K562 (cell line): ENCODE data around the gene FLT1. TPM values are rescaled to one million over a fixed set of nuclear protein-coding genes. Genes with fewer than 3 reads are reported as not detected.

Experiments
- ATAC-seq: fragments of 200-7000 bp; cut with Tn5 transposase; 3 replicates; pipeline ENCODE4 v1.9.1; 2020; ENCODE audit warnings: moderate library complexity
- BruUV-seq: library from RNA; stranded (reverse); fragments of 400-500 nt; replicated peaks from 2 replicates; lab custom pipeline; 2021; lab: Mats Ljungman, UMichigan
- CTCF ChIA-PET: fragments of 300-600 bp; formaldehyde crosslinking; extraction: SDS; loops from one replicate; lab custom pipeline; 2021; ENCODE audit warnings: low intra/inter-chr PET ratio; lab: Yijun Ruan, JAX
- POLR2A ChIA-PET: fragments of 300-600, 350-650 bp; sonication (Branson Sonifier 250); formaldehyde crosslinking; extraction: SDS; loops from one replicate; lab custom pipeline; 2021; ENCODE audit warnings: antibody characterized with exemption, inconsistent platforms; lab: Yijun Ruan, JAX
- DNase-seq, 4 experiments: peaks; one replicate each; pipeline versions ENCODE4 v3.0.0 to v3.0.0-alpha.2; 2011 to 2018; ENCODE audit warnings: low spot score in 3 of 4, mixed read lengths in 3 of 4; ENCODE audit errors: extremely low read depth in 1 of 4
- FAIRE-seq: peaks from 2 replicates; lab custom pipeline; 2011; peaks lifted over from hg19 to GRCh38; lab: Jason Lieb, UNC
- H2AFZ ChIP-seq: 2 replicates; pipeline ENCODE4 v1.6.0; 2011; ENCODE audit warnings: low read depth, low read length, control low read depth, inconsistent platforms
- H3K27ac ChIP-seq: fragments of 200-600 bp; 3 replicates; pipeline ENCODE4 v1.8.0; 2011; ENCODE audit warnings: low read depth, mild to moderate bottlenecking, control low read depth, inconsistent platforms, low read length, moderate library complexity, mixed read lengths; ENCODE audit errors: extremely low read depth
- H3K27me3 ChIP-seq, 2 experiments: fragments of 300-600 bp in 1 of 2; 2 replicates in 1 of 2; 3 replicates in 1 of 2; pipeline versions ENCODE4 v1.6.0 to v1.8.0; 2011; ENCODE audit warnings: inconsistent platforms in 2 of 2, low read length in 2 of 2, mild to moderate bottlenecking in 1 of 2, mixed read lengths in 1 of 2, moderate library complexity in 1 of 2; ENCODE audit not compliant: control insufficient read depth in 2 of 2, insufficient read depth in 2 of 2
- H3K36me3 ChIP-seq: fragments of 300-600 bp; 3 replicates; pipeline ENCODE4 v1.8.0; 2011; ENCODE audit warnings: mild to moderate bottlenecking, low read length, inconsistent platforms; ENCODE audit not compliant: control insufficient read depth, insufficient read depth
- H3K4me1 ChIP-seq, 2 experiments: fragments of 200-600 bp in 1 of 2; replicated peaks in 1 of 2; 2 replicates in 1 of 2; 3 replicates in 1 of 2; pipeline versions ENCODE4 v1.5.1 to v1.8.0; 2011; ENCODE audit warnings: inconsistent platforms in 2 of 2, low read length in 2 of 2, mild to moderate bottlenecking in 1 of 2, mixed read lengths in 1 of 2, moderate library complexity in 1 of 2; ENCODE audit not compliant: control insufficient read depth in 2 of 2, insufficient read depth in 2 of 2
- H3K4me2 ChIP-seq: 2 replicates; pipeline ENCODE4 v1.6.1; 2011; ENCODE audit warnings: low read length, control low read depth, inconsistent platforms, mixed read lengths; ENCODE audit not compliant: insufficient read depth
- H3K4me3 ChIP-seq: fragments of 200-600 bp; sonication (generic), shearing (Covaris generic); 2 replicates; pipeline ENCODE4 v1.5.1; 2016; ENCODE audit warnings: control low read depth, inconsistent platforms
- H3K79me2 ChIP-seq: fragments of 200-600 bp; 3 replicates; pipeline ENCODE4 v1.8.0; 2011; ENCODE audit warnings: low read length, inconsistent platforms; ENCODE audit not compliant: control insufficient read depth, insufficient read depth
- H3K9ac ChIP-seq, 2 experiments: 2 replicates each; pipeline versions ENCODE4 v1.6.0 to v1.6.1; 2011; ENCODE audit warnings: low read depth in 2 of 2, low read length in 2 of 2, control low read depth in 1 of 2, inconsistent platforms in 1 of 2, mild to moderate bottlenecking in 1 of 2, mixed read lengths in 1 of 2; ENCODE audit not compliant: insufficient read depth in 1 of 2
- H3K9me1 ChIP-seq: one replicate; pipeline ENCODE4 v1.6.0; 2011; ENCODE audit warnings: inconsistent platforms, mild to moderate bottlenecking, low read length, moderate library complexity; ENCODE audit not compliant: control insufficient read depth, insufficient read depth
- H3K9me3 ChIP-seq: replicated peaks from 2 replicates; pipeline ENCODE4 v1.5.1; 2011; ENCODE audit warnings: low read depth, low read length, inconsistent platforms; ENCODE audit not compliant: control insufficient read depth, insufficient read depth
- H4K20me1 ChIP-seq: replicated peaks from 2 replicates; pipeline ENCODE4 v1.6.1; 2011; ENCODE audit warnings: low read length, inconsistent platforms, mixed read lengths; ENCODE audit not compliant: control insufficient read depth, insufficient read depth
- CHCHD3 ChIP-seq: fragments of 250-450 bp; sonication (Bioruptor Pico); IDR thresholded peaks from 2 replicates; pipeline ENCODE4 v2.1.2; 2022; ENCODE audit warnings: mild to moderate bottlenecking
- CLOCK ChIP-seq: fragments of 250-450 bp; sonication (Bioruptor Pico); IDR thresholded peaks from 2 replicates; pipeline ENCODE4 v1.4.0; 2020; ENCODE audit warnings: mild to moderate bottlenecking, moderate library complexity, borderline replicate concordance
- CTCF ChIP-seq, 3 experiments: IDR thresholded peaks in 2 of 3; conservative IDR thresholded peaks in 1 of 3; 2 replicates each; pipeline ENCODE4 v1.5.1; 2011 to 2012; ENCODE audit warnings: low read length in 3 of 3, mild to moderate bottlenecking in 3 of 3, control low read depth in 2 of 3, improper control_type of control experiment in 1 of 3, inconsistent platforms in 1 of 3, low read depth in 1 of 3, mixed read lengths in 1 of 3, moderate library complexity in 1 of 3; ENCODE audit not compliant: insufficient read depth in 2 of 3
- ETS2 ChIP-seq: IDR thresholded peaks from 2 replicates; pipeline ENCODE4 v1.6.1; 2016; ENCODE audit warnings: borderline replicate concordance, missing genetic modification characterization, mild to moderate bottlenecking, moderate library complexity, missing compliant biosample characterization; ENCODE audit not compliant: poor library complexity, severe bottlenecking
- FOXJ2 ChIP-seq: fragments of 200-800 bp; sonication (Bioruptor generic); IDR thresholded peaks from 2 replicates; pipeline ENCODE4 v1.6.1; 2016; ENCODE audit warnings: missing genetic modification characterization, missing compliant biosample characterization
- MBD2 ChIP-seq: sonication (generic); IDR thresholded peaks from 2 replicates; pipeline ENCODE4 v1.6.1; 2016; ENCODE audit warnings: low read depth, borderline replicate concordance
- RAD21 ChIP-seq, 2 experiments: fragments of 250-450 bp in 1 of 2; fragments of 450-650 bp in 1 of 2; sonication (Bioruptor Pico) in 1 of 2; formaldehyde crosslinking in 1 of 2; IDR thresholded peaks in 1 of 2; conservative IDR thresholded peaks in 1 of 2; 2 replicates each; pipeline versions ENCODE4 v1.4.0 to v1.8.0; 2020 to 2022; ENCODE audit warnings: mild to moderate bottlenecking in 2 of 2, moderate library complexity in 1 of 2
- SREBF1 ChIP-seq: fragments of 150-350 bp; IDR thresholded peaks from 2 replicates; pipeline ENCODE4 v1.6.1; 2014; ENCODE audit warnings: antibody characterized with exemption, low read depth, low read length, borderline replicate concordance
- TCF7L2 ChIP-seq: fragments of 150-350 bp; IDR thresholded peaks from 2 replicates; pipeline ENCODE4 v1.6.1; 2016; ENCODE audit warnings: low read depth, mild to moderate bottlenecking, low read length, moderate library complexity
- TCFL5 ChIP-seq: fragments of 250-450 bp; sonication (Bioruptor Pico); conservative IDR thresholded peaks from 2 replicates; pipeline ENCODE4 v1.6.1; 2021; ENCODE audit warnings: mild to moderate bottlenecking, moderate library complexity, matching md5 sums
- WGBS: fragments of 100-300 bp; shearing (Covaris generic); methylation state at CpG from one replicate; pipeline ENCODE4 v1.1.6; 2016; ENCODE audit warnings: low coverage, mixed read lengths; ENCODE audit not compliant: insufficient coverage; ENCODE audit errors: missing lambda C conversion rate; 5-methylcytosine and 5-hydroxymethylcytosine counted together
- in situ Hi-C: fragments of 300-500 bp; cut with MboI; formaldehyde crosslinking; loops from 4 replicates; pipeline ENCODE4 v1.15.0; 2018; ENCODE audit warnings: inconsistent platforms, mixed read lengths
- intact Hi-C: fragments of 100-400 bp; cut with micrococcal nuclease; formaldehyde crosslinking; loops from 2 replicates; pipeline ENCODE4 v1.14.2; 2022
- polyA plus RNA-seq, 8 experiments: library from polyadenylated mRNA; depleted of rRNA in 4 of 8; stranded (reverse) in 5 of 8; unstranded in 3 of 8; fragments of >200 nt; fragmentation: Nextera tagmentation in 2 of 8; fragmentation: Illumina TruSeq in 1 of 8; extraction: Ambion mirVana in 2 of 8; extraction: Trizol in 1 of 8; gene quantifications; 2 replicates each; pipeline versions ENCODE4 v1.2.1 to v1.2.3, GENCODE V29; 2011 to 2014; ENCODE audit warnings: inconsistent platforms in 1 of 8, missing spikeins in 1 of 8
- total RNA-seq, 7 experiments: library from RNA; depleted of rRNA in 6 of 7; stranded (reverse); fragments of >200 nt in 6 of 7; fragmentation: Illumina TruSeq in 2 of 7; extraction: Trizol in 2 of 7; gene quantifications; 2 replicates each; pipeline versions ENCODE4 v1.2.1 to v1.2.3, GENCODE V29; 2011 to 2021; ENCODE audit warnings: low replicate concordance in 1 of 7
- TF ChIP-seq, protein P1 (sequence below): sonication (generic); formaldehyde crosslinking; IDR thresholded peaks from 2 replicates; pipeline ENCODE4 v1.8.0; 2022; ENCODE audit warnings: mild to moderate bottlenecking, missing genetic modification reagents
- TF ChIP-seq, protein P2 (sequence below): fragments of 450-650 bp; IDR thresholded peaks from 2 replicates; pipeline ENCODE4 v1.6.1; 2016; ENCODE audit warnings: mild to moderate bottlenecking

FLT1 gene
- total and polyA plus RNA-seq, 9 of the 15 experiments (the other 6 are each of a cell fraction or from before 2014, with no cell fraction given) = 0.01 to 2.0 (median 0.22) TPM

- TF ChIP-seq CLOCK (CRISPR knock-in tag) = no peak
- no peak for TF ChIP-seq MBD2
- no peak for TF ChIP-seq SREBF1
- no peak for TF ChIP-seq FOXJ2 (tag)
- TF ChIP-seq, all 486 proteins: peak for 0
These were observed 180.0 kb downstream of the FLT1 start (continued) for GRCh38 chr13:28314879-28315278.

- CTCF ChIA-PET = no interaction called here
- ATAC-seq (peak; percentile 62; the same call in 2 of the 3 replicates), DNase-seq (peak in 1 of 4 experiments; percentile 31)
- 0 out of 4 replicates have a peak, but pooled peaks of 1 of the 2 experiments have one; percentile 24 for TF ChIP-seq RAD21 (CRISPR knock-in tag; conservative IDR thresholded peaks at IDR 0.05 in 1 of 2, IDR thresholded peaks at IDR 0.05 in 1 of 2)
- peak in 2 of 3 experiments; percentile 11 to 37; a peak in 2 of 6 replicates for TF ChIP-seq CTCF (IDR thresholded peaks at IDR 0.05 in 2 of 3, conservative IDR thresholded peaks at IDR 0.05 in 1 of 3; ENCODE audit: insufficient read depth in 2 of 3, low read depth in 1 of 3, low read length in 3 of 3)
- TF ChIP-seq, protein P1, sequence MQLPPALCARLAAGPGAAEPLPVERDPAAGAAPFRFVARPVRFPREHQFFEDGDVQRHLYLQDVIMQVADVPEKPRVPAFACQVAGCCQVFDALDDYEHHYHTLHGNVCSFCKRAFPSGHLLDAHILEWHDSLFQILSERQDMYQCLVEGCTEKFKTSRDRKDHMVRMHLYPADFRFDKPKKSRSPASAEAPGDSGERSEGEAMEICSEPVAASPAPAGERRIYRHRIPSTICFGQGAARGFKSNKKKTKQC (CRISPR knock-in tag) = no peak
- no peak for TF ChIP-seq TCF7L2
- no peak for TF ChIP-seq CHCHD3 (CRISPR knock-in tag)
- no peak for TF ChIP-seq TCFL5 (CRISPR knock-in tag)
- TF ChIP-seq, protein P2, sequence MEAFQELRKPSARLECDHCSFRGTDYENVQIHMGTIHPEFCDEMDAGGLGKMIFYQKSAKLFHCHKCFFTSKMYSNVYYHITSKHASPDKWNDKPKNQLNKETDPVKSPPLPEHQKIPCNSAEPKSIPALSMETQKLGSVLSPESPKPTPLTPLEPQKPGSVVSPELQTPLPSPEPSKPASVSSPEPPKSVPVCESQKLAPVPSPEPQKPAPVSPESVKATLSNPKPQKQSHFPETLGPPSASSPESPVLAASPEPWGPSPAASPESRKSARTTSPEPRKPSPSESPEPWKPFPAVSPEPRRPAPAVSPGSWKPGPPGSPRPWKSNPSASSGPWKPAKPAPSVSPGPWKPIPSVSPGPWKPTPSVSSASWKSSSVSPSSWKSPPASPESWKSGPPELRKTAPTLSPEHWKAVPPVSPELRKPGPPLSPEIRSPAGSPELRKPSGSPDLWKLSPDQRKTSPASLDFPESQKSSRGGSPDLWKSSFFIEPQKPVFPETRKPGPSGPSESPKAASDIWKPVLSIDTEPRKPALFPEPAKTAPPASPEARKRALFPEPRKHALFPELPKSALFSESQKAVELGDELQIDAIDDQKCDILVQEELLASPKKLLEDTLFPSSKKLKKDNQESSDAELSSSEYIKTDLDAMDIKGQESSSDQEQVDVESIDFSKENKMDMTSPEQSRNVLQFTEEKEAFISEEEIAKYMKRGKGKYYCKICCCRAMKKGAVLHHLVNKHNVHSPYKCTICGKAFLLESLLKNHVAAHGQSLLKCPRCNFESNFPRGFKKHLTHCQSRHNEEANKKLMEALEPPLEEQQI = no peak
- TF ChIP-seq ETS2 (tag) = no peak
These were observed 181.3 kb downstream of the FLT1 start for GRCh38 chr13:28313579-28313978.

More at GRCh38 chr13:28313579-28313978, 181.3 kb downstream of the FLT1 start:
- Histone ChIP-seq H3K79me2 (no peaks in the 10 kb centered on the region), H3K4me2 (no peak overlapping the region), H3K27me3 (peaks cover 0 to under 1% of the 10 kb centered on the region in 2 experiments; a peak in 1 of 5 replicates), H3K36me3 (no peaks in the 10 kb centered on the region), H3K9ac (no peak overlapping the region), H4K20me1 (no peaks in the 10 kb centered on the region), H3K4me3 (no peak overlapping the region), H3K9me3 (no peaks in the 10 kb centered on the region), H3K27ac (no peak overlapping the region), H3K4me1 (no peaks in the 10 kb centered on the region), H2AFZ (no peak overlapping the region), H3K9me1 (no peaks in the 10 kb centered on the region)
- no TSS peak for BruUV-seq
- intact Hi-C loops = loop anchor here (10.0 kb wide), 1 partner anchor 259 kb away; no protein-coding TSS in a partner anchor
- POLR2A ChIA-PET = no interaction called here
- no peak for FAIRE-seq
- WGBS = 31% methylated on average over 4 of the region's 6 CpGs
- in situ Hi-C loops = no loop called here
